Left renal cortex interstitium (tissue), 4 donors: Measurements from ENCODE around the gene CSF2. TPM values are rescaled to one million over a fixed set of nuclear protein-coding genes. Genes with fewer than 3 reads are reported as not detected.

Experiments
- DNase-seq, 4 donors: peaks; one replicate each; pipeline ENCODE4 v3.0.0-alpha.2; 2013; ENCODE audit warnings: low read depth in 4 of 4, low spot score in 2 of 4, missing footprints in 1 of 4
- polyA plus RNA-seq, 4 donors: library from polyadenylated mRNA; unstranded; fragments of 120-200 nt; gene quantifications; one replicate each; pipeline ENCODE4 v1.2.1, GENCODE V29; 2013; ENCODE audit not compliant: insufficient read length in 4 of 4

Gene CSF2
- polyA plus RNA-seq, 4 donors = not detected

GRCh38 chr5:132086277-132086794 is 12.7 kb downstream of the CSF2 start:
- DNase-seq = peak in 1 of 4 donors; percentile 8

DNA sequence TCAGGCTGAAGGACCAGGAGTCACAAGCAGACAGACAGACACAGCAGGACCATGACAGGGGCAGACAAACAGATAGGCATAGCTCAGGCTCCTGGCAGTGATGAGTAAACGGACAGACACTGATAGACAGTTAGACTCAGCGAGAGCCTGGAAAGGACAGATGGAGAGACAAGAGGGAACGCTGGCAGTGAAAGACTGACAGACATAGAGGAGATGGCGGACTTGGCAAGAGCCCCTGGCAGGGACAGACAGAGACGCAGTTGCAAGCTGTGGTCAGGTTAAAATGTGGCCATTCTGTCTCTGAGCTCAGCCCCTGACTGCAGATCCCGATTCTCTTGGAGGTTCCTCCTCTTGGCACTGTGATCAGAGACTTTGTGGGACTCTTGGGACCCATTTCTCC is 13.6 kb downstream of the CSF2 start:
- no peak for DNase-seq

DNA sequence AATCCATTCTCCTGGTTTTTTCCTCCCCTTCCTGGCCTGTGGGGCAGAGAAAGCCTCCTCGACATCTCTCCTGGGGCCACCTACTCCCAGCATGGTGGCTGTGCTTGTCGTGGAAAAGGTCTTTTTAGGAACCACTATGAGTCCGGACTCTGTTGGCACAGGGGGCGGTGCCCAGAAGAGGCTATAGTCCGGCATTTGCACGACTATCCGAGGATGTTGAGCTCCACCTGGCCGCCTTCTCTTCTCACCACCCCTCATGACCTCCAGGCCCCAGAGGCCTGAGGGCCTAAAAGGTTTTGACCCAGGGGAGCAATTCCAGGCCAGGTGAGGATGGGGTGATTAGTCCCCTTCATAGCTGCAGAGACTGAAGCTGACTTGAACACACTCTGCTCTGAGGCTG is 14.1 kb downstream of the CSF2 start:
- DNase-seq = no peak

GRCh38 chr5:132089363-132089762 is 15.8 kb downstream of the CSF2 start:
- DNase-seq = no peak

GRCh38 chr5:132090107-132090506 is 16.5 kb downstream of the CSF2 start:
- DNase-seq = no peak

GRCh38 chr5:132093271-132093670 is 19.7 kb downstream of the CSF2 start:
- DNase-seq = no peak

DNA sequence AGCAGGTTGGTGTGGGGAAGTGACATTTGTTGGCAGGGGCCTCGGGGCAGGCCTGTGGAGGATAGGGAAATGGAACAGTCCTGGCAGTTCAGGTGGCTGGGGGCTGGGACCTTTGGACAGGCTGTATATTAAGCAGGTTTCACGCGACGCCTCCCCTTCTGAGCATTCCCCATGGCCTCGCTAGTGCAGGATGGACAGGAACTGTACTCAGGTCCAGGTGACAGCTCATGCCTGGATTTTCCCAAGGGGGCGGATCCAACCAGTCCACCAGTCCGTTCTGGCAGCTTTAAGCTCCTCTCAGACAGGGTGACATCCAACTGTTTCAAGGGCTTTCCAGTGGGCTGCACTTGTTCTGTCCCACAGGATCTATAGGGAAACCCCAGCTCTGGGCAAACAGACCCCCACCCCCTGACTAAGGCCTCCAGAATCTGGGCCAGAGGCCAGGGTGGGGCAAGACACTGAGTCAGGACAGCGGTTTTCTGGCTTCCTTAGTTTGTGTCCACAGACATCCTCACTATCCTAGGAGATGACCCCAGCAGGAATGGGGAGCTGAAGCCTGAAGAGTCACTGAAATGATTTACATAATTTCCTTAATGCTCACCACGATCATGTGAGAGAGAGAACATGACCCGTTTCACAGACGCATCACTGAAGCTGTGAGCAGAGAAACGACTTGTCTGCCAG is 20.9 kb downstream of the CSF2 start:
- no peak for DNase-seq

- DNase-seq = no peak
Measured at GRCh38 chr5:132095077-132095410, 21.5 kb downstream of the CSF2 start.

DNA sequence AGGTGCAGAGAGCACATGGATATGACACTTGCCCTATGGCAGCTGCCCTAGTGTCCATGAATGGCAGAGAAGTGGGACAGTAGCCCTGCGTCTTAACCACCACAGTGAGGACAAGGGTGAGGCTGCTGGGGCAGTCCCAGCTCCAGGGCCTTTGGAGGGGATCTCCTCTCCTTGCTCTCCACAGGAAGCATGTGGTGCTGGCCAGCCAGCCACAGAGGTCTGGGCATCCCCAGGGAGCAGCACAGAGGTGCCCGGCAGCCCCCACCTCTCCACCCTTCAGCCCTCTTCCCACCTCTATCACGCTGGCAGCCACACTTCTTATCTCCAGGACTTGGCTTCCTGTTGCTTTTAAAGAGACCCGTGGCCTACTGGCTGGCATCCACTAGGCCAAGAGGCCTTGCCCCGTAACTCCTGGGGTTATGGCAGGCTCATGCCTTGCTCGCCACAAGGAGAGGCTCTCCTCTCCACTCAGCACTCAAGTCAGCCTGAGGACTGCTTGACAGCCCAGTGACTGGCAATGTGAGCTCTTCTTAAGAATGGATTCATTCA is 21.9 kb downstream of the CSF2 start:
- DNase-seq = no peak

DNA sequence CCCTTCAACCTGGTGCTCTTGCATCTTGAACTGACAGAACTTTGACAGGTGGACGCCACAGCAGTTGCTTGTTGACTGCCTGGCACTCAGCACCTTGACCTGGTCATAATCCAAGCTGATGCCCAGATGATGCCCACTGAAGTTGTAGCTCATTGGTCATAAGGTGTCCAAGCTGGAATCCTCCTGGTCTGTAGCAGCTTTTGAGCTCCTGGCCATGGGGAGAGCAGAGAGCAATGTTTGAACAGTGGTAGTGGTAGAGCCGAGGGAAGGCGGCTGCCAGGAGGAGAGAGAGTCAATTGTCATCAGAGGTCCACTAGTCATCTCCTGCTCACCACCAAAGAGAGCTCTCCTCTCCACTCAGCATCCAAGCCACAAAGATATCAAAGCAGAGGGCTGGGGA is 23.3 kb downstream of the CSF2 start:
- no peak for DNase-seq

DNA sequence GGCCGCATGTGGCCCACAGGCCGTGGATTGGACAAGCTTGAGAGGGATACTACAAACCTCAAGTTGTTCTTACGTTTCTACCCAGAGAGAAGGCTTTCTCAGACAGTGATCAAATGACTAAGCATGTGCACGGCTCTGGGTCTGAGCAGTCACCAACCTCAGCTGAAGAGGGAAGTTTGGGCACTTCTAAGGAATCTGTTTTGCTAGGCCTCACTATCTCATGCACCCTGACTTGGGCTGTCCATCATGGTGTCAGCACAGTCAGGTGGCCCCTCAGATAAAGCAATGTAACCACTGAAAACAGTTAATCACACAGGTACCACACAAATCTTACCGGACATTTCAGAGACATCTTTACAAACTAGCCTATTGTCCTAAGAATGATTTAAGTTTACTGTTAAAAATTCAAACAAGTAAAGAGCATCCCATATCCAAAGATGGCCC is 24.6 kb downstream of the CSF2 start:
- DNase-seq = no peak

DNA sequence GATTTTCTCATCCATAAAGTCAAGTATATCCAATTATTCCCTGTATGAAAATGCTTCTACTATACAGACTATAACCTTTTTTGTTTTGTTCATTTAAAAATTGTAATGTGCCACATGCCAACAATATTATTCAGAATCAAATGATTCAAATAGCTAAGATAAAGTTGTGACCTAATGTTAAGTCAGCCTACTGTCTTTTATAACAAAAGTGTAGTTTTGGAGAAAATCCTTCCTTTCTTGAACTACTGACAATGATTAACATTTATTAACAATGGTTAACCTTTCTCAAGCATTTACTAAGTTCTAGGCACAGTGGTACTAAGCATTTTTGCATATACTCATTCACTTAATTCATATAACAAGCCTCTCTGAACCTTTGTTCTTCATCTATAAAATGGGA is 25.0 kb downstream of the CSF2 start:
- no peak for DNase-seq

DNA sequence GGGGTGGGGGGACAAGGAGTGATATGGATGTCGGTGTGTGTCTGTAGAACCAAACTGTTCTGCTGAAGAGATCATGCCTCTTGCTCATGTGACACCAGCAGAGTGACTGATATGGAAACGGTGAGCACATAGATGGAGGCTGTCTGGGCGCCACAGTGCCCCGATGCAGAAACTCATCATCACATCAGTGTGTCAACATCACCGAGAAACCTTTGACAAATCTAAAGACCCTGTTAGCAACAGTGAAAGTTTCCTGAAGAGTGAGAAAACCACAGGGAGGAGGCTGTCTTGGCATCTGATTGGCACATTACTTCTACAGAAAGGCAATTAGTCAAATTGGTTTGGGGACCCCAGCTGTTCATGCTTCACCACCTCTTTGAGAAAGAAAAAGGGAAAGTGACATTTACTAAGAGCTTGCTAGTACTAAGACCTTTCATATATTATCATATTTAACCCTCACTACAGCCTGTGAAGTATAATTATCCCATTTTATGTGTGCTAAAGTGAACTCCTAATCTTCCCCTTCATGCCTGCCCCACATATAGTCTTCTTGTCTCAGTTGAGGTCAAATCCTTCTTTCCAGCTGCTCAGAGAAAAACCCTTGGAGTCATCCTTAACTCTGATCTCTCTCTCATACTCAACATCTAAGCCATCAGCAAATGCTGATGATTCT is 25.6 kb downstream of the CSF2 start:
- no peak for DNase-seq

GRCh38 chr5:132099905-132100304 is 26.3 kb downstream of the CSF2 start:
- no peak for DNase-seq

GRCh38 chr5:132100672-132101261 is 27.2 kb downstream of the CSF2 start:
- no peak for DNase-seq

DNA sequence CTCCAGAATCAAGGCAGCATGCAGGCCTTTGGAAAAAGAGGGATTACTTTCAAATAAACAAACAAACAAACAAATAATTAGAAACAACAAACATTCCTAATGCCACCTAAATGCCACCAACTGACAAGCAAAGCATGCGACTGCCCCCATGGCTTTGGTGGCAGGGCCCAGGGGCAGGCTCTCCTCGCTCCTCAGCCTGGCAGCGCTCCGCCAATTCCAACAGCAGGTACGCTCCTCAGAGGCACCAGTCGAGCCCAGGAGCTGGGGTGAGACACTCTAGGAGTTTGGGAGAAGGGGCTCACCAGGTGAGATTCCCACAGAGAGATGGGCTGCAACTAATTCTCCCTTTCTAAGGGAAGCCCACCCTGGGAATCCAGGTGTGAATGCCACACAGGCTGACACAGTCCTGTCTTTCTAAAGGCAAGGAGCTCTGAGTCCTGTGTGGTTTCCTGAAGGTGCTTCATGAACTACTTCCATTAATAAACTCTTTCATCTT is 27.8 kb downstream of the CSF2 start:
- DNase-seq = no peak

GRCh38 chr5:132102101-132102701 is 28.6 kb downstream of the CSF2 start:
- no peak for DNase-seq

DNA sequence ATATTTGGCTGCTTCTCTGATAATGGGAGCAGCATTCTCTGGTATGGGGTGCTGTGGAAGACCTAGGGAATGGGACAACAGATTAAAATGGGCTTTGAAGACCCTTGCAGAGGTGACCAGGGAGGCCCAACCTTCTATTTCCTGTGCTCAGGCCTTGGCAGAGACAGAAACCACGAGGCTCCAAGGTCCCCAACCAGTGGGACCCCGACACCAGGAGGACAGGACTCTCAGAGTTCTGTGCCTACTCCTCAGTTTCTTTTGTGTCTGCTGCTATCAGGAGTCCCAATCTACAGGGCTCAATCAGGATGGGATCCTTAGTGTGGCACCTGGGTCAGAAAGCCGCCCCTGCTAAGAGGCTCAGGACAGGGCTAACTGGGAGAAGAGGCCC is 29.3 kb downstream of the CSF2 start:
- no peak for DNase-seq

GRCh38 chr5:132103332-132103951 is 29.9 kb downstream of the CSF2 start:
- no peak for DNase-seq

- no peak for DNase-seq
Measured at GRCh38 chr5:132103969-132104391, 30.4 kb downstream of the CSF2 start.

DNA sequence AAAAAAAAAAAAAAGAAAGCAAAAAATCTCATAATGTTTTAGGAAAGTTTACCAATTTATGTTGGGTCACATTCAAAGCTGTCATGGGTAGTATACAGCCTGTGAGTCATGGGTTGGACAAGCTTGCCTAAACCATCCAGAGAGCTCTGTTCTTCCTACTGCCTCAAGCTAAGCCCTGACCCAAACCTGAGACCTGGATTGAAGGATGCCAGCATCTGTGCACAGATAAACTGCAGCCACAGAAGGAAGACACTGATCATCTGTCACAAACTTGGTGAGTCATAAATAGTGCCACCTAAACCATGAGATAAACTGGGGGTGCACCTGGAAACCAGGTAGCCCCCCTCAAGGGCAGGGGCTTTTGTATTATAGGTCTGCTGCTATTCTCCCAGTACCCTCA is 31.0 kb downstream of the CSF2 start:
- no peak for DNase-seq
